ENCODE results near the gene GATAD2B.

The GATAD2B gene

DNA sequence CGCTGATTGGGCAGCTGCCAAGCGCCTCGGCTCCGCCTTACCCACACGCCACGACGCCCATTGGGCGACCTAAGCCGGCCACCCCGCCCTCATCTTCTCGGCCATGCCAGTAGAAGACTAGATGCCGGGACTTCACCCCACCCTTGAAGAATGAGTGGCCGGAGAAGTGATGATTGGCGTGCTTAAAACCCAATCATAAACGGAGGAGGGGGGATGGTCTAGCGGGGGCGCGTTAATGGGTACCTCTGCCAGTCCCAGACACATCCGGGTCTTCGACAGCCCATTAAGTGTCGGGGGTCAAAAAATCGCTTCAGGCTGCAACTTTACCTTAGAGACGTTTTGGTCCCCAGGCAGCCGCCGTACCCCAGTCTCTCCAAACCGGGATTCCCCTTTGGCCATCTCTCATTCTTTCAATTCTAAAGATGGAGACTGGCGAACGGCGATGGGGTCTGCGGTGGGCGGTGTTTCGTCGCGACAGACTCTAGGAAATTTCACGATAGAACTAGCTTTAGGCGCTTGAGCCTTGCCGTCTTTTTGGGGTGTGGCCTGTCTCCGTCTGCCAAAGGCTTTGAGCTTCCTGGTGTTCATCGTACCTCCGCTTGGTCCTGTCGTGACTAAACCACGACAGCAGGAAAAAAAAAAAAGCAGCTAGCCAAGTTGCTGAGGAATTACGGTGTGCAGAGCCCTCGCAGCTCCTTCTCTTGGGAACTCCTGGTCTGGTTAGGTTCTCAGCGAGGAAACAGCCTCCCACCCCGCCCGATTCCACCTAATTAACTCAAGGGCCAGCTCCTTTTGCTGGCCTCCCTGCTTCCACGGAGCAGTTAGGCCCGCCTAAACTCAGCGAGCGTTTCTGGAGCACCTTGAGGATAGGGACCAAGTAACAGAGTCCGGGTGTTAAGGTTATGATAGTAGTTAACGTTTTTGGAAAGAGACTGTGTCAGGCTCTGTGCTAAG lies at the start of gene GATAD2B:
Gene GATAD2B (minus strand): TSS at position 1 of the 954 bp plus-strand sequence. CDS start 94,625 bp downstream, outside the sequence.
- DNase-seq = peak; percentile 99

DNA sequence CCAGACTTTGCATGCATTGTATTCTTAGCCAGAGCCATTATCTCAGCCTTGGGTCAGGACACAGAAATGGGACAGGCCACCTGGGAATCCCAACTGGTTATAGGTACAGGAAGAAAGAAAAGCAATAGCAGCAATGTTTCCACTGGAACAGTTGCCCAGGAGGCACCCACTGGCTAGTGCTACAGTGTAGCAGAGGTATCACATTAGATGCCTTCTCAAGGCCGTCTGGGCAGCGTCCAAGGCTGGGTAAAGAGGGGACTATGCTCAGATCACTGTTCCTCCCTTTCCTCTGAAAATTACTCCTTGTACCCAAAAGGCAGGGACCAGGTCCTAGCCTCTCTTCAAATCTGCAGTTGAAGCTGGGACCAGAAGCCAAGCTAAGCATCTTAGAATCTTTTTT lies 47.6 kb upstream of the GATAD2B start:
- no peak for DNase-seq

DNA sequence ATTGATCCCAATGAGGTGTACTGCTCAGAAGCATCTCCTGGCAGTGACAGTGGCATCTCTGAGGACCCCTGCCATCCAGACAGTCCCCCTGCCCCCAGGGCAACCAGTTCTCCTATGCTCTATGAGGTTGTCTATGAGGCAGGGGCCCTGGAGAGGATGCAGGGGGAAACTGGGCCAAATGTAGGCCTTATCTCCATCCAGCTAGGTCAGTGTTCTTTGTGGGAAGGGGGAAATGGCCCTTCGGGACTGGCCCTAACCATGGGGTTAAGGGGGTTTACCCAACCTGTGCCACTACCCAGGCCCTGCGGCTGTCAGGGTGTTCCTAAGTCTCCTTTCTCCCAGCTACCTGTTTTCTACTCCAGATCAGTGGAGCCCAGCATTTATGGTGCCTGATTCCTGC lies 46.2 kb upstream of the GATAD2B start:
- no peak for DNase-seq

DNA sequence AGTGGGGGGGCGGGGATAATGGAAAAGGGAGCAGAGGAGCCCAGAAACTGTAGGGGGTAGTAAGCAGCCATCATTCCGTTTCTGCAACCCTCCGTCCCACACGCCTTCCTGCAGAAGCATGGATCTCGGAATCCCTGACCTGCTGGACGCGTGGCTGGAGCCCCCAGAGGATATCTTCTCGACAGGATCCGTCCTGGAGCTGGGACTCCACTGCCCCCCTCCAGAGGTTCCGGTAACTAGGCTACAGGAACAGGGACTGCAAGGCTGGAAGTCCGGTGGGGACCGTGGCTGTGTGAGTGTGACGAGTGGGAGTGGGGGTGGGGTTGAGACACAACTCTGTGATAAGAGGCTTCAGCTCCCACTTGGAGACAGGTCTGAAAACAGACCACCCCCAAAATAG lies 45.6 kb upstream of the GATAD2B start:
- DNase-seq = no peak

DNA sequence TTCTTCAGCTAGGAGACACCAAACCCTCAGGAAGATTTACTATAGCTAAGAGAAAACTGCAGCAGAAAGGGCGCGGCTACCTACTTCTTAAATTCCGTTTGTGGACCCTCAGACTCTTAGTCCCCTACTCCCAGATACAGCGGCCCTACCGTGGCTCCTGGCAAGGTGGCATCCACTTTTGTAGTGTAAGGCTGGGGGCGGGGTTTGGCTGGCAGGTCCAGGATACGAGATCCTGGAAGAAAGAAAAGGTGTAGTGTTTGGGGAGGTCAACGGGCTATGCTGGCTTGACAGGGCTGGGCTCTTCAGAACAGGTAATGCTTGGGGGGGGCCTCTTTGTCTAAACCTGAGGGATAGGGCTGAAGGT lies 45.2 kb upstream of the GATAD2B start:
- DNase-seq = peak; percentile 82

DNA sequence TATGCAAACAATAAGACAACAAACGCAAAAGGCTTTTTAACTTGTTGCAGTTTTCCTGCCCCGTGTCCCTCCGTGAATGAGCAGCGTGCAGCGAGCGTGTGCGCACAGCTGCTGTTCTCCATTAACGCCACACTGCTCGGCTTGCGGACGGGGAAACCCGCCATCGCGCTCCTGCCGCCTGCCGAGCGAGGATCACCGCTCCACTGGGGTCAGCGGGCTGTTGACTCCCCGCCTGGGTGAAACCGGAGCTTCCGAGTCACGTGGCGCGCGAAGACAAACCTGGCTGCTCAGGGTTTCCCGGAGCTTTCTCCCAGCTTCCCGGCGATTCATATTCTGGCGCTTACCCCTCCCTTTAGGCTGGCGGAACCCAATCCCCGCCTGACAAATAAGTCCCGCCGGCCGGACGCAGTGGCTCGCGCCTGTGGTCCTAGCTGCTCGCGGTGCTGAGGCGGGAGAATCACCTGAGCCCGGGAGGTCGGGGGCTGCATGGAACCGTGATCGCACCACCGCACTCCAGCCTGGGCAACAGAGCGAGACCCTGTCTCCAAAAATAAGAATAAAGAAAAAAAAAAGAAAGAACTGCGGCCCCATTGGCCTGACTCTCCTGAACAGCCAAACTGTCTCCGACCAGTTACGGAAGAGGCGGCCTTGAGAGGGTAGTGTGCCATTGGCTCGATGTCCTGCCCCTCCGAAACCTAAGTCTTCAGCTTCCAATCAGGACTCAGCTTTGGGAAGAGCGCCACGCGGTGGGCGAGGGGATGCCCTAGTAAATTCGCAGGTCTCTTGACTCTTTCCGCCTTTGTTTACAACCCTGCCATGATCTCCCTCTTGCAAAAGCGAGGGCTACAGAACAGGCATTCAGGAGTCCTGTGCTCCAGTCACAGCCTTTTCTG lies 44.6 kb upstream of the GATAD2B start, which contains the start of gene CREB3L4:
Gene CREB3L4 (plus strand): TSS at position 796 of the 893 bp plus-strand sequence. CDS start 624 bp downstream, outside the sequence.
- peak; percentile 97 for DNase-seq

DNA sequence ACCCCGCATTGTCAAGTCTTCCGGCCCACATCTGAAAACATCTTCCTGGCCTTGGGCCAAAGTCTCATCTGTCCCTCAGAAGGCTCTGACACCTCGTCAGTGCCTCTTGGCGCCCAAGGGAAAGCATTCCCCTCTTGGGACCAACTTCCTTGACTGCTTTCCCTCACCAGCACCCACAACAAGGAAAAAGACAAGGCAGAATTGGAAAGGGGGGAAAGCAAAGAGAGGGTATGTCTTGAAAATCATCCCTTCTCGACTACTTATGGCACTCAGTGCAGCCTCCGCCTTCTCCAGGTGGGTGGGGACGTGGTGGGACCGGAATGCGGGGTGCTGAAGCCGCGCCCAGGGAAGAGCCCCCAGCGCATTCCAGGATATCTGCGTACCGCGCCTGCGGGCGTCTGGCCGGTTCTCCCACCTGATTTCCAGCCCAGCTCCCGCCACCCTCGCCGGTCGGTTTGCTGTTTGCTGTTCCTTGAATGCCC lies 41.1 kb upstream of the GATAD2B start:
- DNase-seq = peak; percentile 37

DNA sequence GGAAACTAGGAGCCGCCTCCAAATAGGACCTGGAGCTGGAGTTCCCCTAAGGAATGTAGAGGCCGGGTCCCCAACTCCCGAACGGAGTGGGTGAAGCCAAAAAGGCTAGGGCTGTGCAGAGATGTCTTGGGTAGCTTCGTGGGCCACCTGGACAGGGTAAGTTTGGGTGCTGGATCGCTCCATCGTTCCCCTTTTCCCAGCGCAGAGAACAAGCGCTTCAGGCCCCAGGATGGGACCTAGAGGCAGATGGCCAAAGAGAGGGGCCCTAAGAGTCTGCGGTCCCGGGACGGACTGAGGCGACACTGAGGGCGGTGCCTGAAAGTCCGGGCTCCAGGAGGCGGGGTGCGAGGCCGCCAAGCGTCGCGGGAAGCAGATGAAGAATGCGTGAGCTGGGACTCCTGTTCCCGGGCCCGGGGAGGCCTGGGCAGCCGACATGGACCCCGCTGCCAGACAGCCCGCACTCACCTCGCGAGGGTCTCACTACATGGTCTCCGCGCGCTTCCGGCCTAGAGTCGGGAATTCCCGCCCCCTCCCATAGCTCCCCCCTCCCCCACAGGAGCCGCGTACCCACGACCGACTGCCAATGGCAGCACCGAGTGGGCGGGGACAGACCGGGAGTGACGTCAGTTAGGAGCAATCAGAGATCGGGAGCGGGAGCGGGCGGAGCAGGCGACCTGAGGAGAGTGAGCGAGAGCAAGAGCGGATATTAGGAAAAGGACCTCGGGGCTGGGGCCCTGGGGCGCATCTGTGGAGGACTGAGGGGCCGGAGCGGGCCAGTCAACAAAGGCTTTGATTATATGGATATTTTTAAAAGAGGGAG lies 40.5 kb upstream of the GATAD2B start, which contains the start of gene SLC39A1:
Gene SLC39A1 (minus strand): TSS at position 508 of the 820 bp plus-strand sequence. CDS start 822 bp downstream, outside the sequence.
- peak; percentile 96 for DNase-seq

DNA sequence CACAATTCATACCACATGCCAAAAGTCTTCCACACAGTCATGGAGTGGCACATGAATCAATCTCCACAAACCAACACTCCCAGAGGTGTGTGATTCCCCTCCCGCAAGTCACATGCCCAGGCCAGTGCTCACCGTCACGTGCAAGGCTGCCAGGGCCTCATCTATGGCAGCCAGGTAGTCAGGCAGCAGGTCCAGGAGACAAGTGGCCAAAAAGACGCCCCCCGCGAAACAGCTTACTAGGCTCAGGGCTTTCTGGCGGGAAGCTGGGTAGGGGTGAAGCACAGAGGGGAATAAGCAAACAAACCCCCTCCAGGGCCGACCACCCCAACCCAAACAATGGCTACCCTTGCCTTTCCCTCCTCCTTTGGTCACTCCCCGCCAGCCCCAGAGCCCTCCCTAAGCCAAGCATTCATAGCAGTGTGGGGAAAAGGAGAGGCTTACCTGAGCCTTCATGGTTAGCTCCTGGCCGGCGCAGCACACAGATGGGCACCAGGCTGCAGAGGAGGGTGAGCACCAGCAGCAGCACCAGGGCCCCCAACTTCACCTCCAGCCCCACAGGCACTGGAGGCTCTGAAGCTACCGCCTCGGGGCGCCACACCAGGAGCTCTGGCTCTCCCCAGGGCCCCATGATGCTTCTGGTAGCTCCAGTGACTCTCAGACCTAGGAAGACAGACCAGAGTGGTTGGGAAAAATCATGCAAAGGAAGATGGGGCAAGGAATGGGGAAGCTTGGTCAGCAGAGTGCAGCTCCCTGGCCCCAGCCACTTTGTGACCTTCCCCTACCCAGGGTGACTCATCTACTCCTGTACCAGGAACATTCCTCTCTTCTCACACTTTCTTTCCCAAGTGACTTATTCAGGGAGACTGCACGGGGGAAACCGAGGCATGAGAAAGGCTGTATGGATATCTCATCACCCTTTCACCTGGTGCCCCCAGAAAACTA lies 39.6 kb upstream of the GATAD2B start:
- DNase-seq = no peak

DNA sequence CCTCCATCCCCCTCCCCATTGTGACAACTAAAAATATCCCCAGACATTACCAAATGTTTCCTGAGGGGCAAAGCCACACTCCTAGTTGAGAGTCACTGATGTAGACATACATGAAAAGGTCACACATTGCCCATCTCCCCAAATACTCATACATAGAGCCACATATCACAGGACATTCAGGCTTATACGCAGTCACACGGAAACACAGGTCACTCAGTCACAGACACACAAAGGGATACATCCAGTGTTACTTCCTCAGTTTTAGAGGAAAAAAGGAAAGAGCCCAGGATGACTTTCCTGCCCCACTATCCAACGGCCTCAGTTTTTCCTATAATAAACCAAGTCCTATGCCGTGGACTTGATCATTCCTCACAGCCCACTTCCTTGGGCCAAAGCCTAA lies 38.6 kb upstream of the GATAD2B start:
- DNase-seq = no peak

DNA sequence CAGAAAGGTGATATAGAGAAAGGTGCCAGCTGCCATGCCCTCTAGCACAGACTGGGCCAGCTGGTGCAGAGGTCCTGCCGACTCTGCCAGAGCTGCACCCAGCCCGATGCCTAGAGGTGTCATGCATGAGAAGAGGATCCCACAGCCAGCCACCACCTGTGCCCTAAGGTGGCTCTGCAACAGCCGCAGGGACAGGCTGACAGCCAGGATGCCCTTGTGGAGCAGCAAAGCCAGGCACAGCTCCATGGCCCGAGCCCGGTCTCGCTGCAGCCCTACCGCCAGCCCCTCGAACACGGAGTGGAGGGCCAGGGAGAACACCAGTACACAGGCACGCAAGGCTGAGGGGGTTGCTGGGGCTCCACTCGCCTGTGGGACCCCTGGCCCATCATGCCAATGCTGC lies 37.4 kb upstream of the GATAD2B start:
- no peak for DNase-seq

DNA sequence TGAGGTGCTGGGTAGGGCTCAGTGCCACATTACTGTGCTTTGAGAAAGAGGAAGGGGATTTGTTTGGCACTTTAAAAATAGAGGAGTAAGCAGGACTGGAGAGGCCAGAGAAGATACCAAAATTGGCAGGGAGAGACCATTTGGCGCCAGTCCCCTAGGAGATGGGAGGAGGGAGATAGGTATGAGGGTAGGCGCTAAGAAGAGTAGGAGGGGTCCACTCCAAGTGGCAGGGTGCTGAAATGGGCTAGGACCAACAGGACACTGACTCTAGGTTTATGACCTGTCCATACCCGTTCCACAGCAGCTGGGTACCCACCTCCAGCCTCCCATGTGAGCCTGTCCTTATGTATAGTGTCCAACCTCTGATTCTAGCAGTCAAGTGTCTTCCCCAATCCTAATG lies 36.7 kb upstream of the GATAD2B start:
- no peak for DNase-seq

DNA sequence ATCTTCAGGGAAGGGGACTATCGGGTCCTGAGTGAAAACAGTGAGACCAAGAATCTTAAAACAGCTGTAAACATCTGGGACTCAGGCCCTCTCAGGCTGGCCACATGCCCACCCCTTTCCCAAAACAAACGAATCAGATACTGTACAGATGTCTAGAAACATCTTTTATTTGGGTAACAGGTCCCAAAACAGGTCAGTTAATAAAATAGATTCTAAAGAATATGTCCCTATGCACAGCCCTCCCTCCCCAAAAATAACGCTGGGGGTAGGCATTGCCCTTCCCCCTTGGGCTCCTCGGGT lies 36.1 kb upstream of the GATAD2B start:
- DNase-seq = no peak

DNA sequence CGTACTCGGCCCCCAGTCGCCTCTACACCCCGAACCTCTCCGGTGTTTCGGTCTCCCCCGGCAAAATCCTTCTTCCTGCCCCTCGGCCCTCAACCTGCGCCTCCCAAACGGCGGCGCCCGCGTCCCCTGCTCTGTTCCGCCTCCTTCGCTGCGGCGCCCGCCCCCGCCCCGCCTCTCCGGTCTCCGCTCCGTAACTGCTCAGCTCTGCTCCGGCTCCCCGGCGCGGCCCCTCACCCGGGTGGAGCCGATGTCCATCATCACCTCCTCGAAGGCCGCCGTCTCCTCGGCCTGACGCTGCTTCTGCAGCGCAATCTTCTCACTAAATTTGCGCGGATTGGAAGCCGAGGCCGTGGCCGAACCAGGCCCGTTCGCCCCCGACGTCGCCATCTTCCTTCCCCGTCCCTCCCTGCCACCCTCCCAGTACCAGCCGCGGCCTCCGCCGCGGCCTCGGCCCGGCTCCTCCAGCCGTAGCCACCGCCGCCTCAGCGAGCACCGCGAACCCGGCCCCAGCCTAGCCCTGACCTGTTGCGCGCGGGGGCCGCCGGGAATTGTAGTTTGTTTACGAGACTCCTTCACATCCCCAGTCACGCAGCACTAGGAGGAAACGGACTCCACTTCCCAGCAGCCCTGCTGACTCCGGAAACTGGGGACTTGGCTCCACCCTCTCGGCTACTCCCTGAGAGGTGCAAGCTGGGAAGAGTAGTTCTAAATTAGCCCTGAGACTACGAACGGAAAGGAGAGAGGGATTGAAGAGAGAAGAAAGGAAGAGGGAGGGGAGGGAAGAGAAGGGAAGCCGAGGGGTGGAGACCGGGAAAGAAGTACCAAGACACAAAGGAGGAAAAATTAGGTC lies 35.6 kb upstream of the GATAD2B start, which contains the start of gene CRTC2:
Gene CRTC2 (minus strand): TSS at position 502 of the 850 bp plus-strand sequence. CDS start 115 bp downstream, at position 387.
- peak; percentile 99 for DNase-seq

DNA sequence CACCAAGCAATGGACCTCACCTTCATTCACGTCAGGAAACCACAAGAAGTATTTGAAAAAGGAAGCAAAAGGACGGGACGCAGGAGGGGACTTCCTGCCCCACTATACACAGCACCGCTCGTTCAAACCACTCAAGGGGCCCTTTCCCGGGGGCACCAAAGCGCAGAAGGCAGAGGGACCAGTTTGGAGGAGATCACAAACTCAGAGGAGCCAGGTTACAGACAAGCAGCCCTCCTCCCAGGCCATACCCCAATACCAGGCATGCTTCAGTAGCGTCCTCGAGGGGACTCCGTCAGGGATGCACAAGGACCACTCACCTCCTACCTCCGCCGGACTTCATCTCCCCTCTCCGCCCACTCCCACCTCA lies 35.0 kb upstream of the GATAD2B start:
- DNase-seq = peak; percentile 72

DNA sequence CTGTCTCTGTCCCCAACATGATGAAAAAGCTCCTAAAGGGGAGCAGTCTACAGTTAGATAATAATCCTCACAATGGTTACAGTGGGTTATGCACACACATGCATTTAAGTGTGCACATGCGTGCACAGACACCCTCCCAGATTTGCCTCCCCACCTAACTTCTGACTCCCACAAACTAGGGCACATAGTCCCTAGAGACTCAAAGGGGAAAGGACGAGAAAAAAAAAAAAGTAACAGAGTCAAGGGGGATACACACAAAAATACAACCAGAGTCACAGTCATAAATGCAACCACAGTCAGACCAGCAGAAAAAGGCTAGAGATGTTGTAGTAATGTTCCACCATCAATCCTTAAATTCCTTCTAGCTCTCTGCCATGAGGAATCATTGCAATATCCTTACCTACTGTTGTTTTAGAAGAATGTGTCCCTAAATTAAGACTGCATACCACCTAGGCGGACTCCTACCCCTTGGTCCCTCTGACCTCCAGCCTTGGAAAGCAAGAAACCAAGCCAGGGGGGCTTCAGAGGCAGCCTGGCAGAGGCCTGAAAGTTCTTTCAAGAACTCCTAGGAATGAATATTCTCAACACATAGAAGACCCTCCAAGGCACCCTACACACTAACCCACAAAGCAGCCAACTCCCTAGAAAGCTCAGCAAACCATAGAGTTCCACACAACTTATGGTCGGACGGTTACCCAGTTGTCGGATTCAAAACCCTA lies 34.4 kb upstream of the GATAD2B start:
- no peak for DNase-seq

DNA sequence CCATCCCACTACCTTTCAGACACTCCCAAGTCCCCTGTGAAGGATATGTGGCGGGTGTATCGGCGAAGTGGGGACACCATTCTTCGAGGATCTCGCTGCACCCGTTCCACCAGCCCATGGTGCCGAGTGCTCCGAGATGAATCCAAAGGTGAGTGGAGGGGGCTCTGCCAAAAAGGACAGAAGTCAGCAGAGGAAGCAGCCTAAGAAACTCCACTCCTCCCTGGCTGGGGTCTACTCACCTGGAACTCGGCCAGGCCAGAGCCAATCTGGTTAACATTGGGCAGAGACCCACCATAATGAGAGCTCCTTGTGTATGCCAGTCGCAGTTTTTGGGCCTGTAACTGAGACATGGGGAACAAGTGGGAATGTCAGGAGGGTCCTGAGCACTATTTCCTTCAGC lies 32.1 kb upstream of the GATAD2B start:
- no peak for DNase-seq

DNA sequence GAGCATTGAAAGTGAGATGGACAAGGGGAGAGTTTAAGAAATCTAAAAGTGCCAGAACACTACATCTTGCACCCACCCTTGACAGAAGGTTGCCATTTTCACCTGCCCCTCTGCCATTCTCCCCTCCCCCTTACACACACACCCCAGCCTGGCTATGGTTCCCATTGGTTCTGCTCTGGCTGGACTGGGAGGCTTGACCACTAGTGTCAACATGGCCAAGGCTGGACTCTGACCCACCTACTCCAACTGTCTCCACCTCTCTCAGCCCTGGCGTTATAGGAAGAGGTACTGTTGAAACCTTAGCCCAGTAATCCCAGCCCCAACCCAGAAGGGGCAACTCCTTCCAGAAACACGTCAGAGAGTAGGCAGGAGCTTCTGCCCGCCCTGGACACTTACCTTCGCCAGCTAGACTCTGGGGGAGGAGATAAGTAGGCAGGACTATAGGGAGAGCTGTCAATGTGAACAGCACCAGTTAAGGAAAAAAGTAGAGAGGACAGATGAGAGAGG lies 31.1 kb upstream of the GATAD2B start:
- no peak for DNase-seq

DNA sequence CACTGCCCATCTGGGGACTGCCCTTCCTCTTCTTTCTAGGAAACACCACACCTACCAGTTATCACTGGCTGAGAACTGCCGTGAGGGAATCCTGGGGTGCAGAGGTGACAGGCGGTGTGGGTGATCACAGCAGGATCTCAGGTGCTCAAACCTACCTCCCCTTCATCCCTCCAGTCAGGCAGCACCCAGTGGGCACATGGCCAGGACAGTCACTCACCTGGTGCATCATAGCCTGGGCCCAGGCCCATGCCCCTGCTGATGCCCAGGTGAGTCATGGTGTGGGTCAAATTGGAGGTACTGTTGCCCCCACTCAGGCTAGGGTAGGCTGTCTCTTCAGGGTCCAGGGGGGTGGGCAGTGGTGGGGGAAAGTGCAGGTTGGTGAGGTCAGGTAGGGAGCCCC lies 29.0 kb upstream of the GATAD2B start:
- no peak for DNase-seq
